ENCODE data around the gene LEMD3.

DNA sequence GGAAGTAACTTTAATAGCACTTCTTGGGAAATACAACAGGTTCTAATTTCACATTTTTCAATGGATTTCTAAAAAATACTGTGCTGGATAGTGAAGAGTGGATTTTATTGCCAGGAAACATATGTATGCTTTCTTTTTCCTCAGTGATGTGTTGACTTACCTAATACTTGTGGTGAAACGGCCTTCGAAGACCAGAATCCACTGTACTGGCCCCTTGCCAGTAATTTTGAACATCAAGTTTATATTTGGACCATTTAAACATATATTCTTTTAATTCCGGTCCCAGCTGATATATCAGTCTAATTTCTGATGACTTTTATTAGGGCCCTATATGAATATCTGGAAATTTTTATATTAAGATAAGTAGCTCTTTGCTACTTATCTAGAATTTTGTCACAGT, 110.9 kb downstream of the LEMD3 start:
- no peak for TF ChIP-seq EZH2 (IDR thresholded peaks at IDR 0.05; ENCODE audit: insufficient read depth, poor library complexity, severe bottlenecking)
- TF ChIP-seq EZH2phosphoT487 (IDR thresholded peaks at IDR 0.05; ENCODE audit: insufficient read depth, low read depth), result no peak
